Activated T-helper 1 cell treated with anti-CD3 and anti-CD28 coated beads, Interleukin-12 subunit alpha, Interleukin-12 subunit beta, Interleukin-2, Interleukin-4 antibody, amounts not matched to agents 30 ng/mL and 10 ng/mL and 1 ng/mL, durations not matched to agents 14 hours and 24 hours and 36 hours (primary cell): ENCODE data around the gene MYBPH. TPM values are rescaled to one million over a fixed set of nuclear protein-coding genes. Genes with fewer than 3 reads are reported as not detected.

Source experiments
- DNase-seq: peaks from one replicate; pipeline ENCODE4 v3.0.0; 2021; ENCODE audit warnings: low spot score
- H3K27ac Mint-ChIP-seq: one replicate; pipeline ENCODE4 v1.8.0; 2021; ENCODE audit warnings: mild to moderate bottlenecking, mixed read lengths
- H3K27me3 Mint-ChIP-seq: one replicate; pipeline ENCODE4 v1.8.0; 2022; ENCODE audit warnings: mild to moderate bottlenecking, moderate library complexity, mixed read lengths; ENCODE audit not compliant: insufficient read depth
- H3K36me3 Mint-ChIP-seq: one replicate; pipeline ENCODE4 v1.8.0; 2021; ENCODE audit warnings: low read depth, mixed read lengths
- H3K4me1 Mint-ChIP-seq: one replicate; pipeline ENCODE4 v1.8.0; 2021; ENCODE audit warnings: low read depth, mixed read lengths
- H3K4me3 Mint-ChIP-seq: one replicate; pipeline ENCODE4 v1.8.0; 2021; ENCODE audit warnings: mild to moderate bottlenecking, moderate library complexity, mixed read lengths
- H3K9me3 Mint-ChIP-seq: one replicate; pipeline ENCODE4 v1.8.0; 2021; ENCODE audit warnings: mixed read lengths
- intact Hi-C: fragments of 100-400 bp; cut with micrococcal nuclease; formaldehyde crosslinking; loops from one replicate; pipeline ENCODE4 v1.15.1; 2024
- total RNA-seq: library from RNA; stranded (reverse); gene quantifications from 2 replicates; pipeline ENCODE4 v1.2.3, GENCODE V29; 2022

MYBPH gene
- total RNA-seq, 1 donor from 2014 or later, result not detected

GRCh38 chr1:203181586-203182386, 6.2 kb upstream of the MYBPH start:
- Mint-ChIP-seq H3K9me3 (no peaks in the 10 kb centered on the region), H3K27ac (no peak overlapping the region), H3K36me3 (no peaks in the 10 kb centered on the region), H3K4me3 (no peak overlapping the region), H3K27me3 (peaks cover 2% of the 10 kb centered on the region), H3K4me1 (no peaks in the 10 kb centered on the region)
- no peak for DNase-seq
- intact Hi-C loops, result no loop called here

GRCh38 chr1:203180611-203181330, 5.1 kb upstream of the MYBPH start:
- Mint-ChIP-seq H3K9me3 (no peaks in the 10 kb centered on the region), H3K4me1 (no peaks in the 10 kb centered on the region), H3K36me3 (no peaks in the 10 kb centered on the region), H3K4me3 (no peak overlapping the region), H3K27ac (no peak overlapping the region), H3K27me3 (peaks cover under 1% of the 10 kb centered on the region)
- no peak for DNase-seq
- intact Hi-C loops, result no loop called here

- Mint-ChIP-seq H3K9me3 (no peaks in the 10 kb centered on the region), H3K27ac (no peak overlapping the region), H3K36me3 (no peaks in the 10 kb centered on the region), H3K4me1 (no peaks in the 10 kb centered on the region), H3K27me3 (peaks cover 2% of the 10 kb centered on the region), H3K4me3 (no peak overlapping the region)
- intact Hi-C loops, result no loop called here
- no peak for DNase-seq
Measured at GRCh38 chr1:203179667-203180005, 4.0 kb upstream of the MYBPH start.

- intact Hi-C loops, result no loop called here
- H3K9me3 Mint-ChIP-seq, result no peaks in the 10 kb centered on the region
Measured at GRCh38 chr1:203178821-203179666, 3.4 kb upstream of the MYBPH start.

GRCh38 chr1:203178083-203178482, 2.5 kb upstream of the MYBPH start:
- Mint-ChIP-seq H3K4me1 (no peaks in the 10 kb centered on the region), H3K27ac (no peak overlapping the region), H3K4me3 (no peak overlapping the region), H3K27me3 (peaks cover 2% of the 10 kb centered on the region), H3K9me3 (no peaks in the 10 kb centered on the region), H3K36me3 (no peaks in the 10 kb centered on the region)
- no peak for DNase-seq
- intact Hi-C loops, result no loop called here

More at GRCh38 chr1:203178821-203179666, 3.4 kb upstream of the MYBPH start:
- H3K4me1 Mint-ChIP-seq, result no peaks in the 10 kb centered on the region
- DNase-seq, result no peak
- no peak overlapping the region for H3K27ac Mint-ChIP-seq
- no peaks in the 10 kb centered on the region for H3K36me3 Mint-ChIP-seq
- H3K27me3 Mint-ChIP-seq, result peaks cover 2% of the 10 kb centered on the region
- H3K4me3 Mint-ChIP-seq, result no peak overlapping the region

- no peaks in the 10 kb centered on the region for H3K9me3 Mint-ChIP-seq
- DNase-seq, result no peak
- no peaks in the 10 kb centered on the region for H3K4me1 Mint-ChIP-seq
- no peaks in the 10 kb centered on the region for H3K36me3 Mint-ChIP-seq
- peaks cover 2% of the 10 kb centered on the region for H3K27me3 Mint-ChIP-seq
- H3K4me3 Mint-ChIP-seq, result no peak overlapping the region
- no peak overlapping the region for H3K27ac Mint-ChIP-seq
- intact Hi-C loops, result no loop called here
Measured at GRCh38 chr1:203177470-203178039, 1.9 kb upstream of the MYBPH start.

GRCh38 chr1:203177036-203177405, 1.4 kb upstream of the MYBPH start:
- no peak overlapping the region for H3K27ac Mint-ChIP-seq
- H3K4me1 Mint-ChIP-seq, result no peaks in the 10 kb centered on the region
- H3K27me3 Mint-ChIP-seq, result peaks cover 2% of the 10 kb centered on the region
- no peak for DNase-seq
- H3K9me3 Mint-ChIP-seq, result no peaks in the 10 kb centered on the region
- H3K36me3 Mint-ChIP-seq, result no peaks in the 10 kb centered on the region
- no peak overlapping the region for H3K4me3 Mint-ChIP-seq
- intact Hi-C loops, result no loop called here

GRCh38 chr1:203176273-203177035, 828 bp upstream of the MYBPH start:
- Mint-ChIP-seq H3K4me1 (no peaks in the 10 kb centered on the region), H3K9me3 (no peaks in the 10 kb centered on the region), H3K27ac (no peak overlapping the region), H3K27me3 (peaks cover 2% of the 10 kb centered on the region), H3K4me3 (no peak overlapping the region), H3K36me3 (no peaks in the 10 kb centered on the region)
- no peak for DNase-seq
- intact Hi-C loops, result no loop called here

- Mint-ChIP-seq H3K27ac (no peak overlapping the region), H3K4me3 (no peak overlapping the region), H3K9me3 (no peaks in the 10 kb centered on the region), H3K4me1 (no peaks in the 10 kb centered on the region), H3K36me3 (no peaks in the 10 kb centered on the region), H3K27me3 (peaks cover 2% of the 10 kb centered on the region)
- intact Hi-C loops, result no loop called here
- no peak for DNase-seq
Measured at GRCh38 chr1:203175827-203176241, 208 bp upstream of the MYBPH start.

- H3K27me3 Mint-ChIP-seq, result peaks cover 2% of the 10 kb centered on the region
- H3K4me1 Mint-ChIP-seq, result no peaks in the 10 kb centered on the region
- no peak for DNase-seq
- no peak overlapping the region for H3K27ac Mint-ChIP-seq
- no peaks in the 10 kb centered on the region for H3K36me3 Mint-ChIP-seq
- no peak overlapping the region for H3K4me3 Mint-ChIP-seq
- no peaks in the 10 kb centered on the region for H3K9me3 Mint-ChIP-seq
- intact Hi-C loops, result no loop called here
Measured at GRCh38 chr1:203174324-203174985, 1.2 kb downstream of the MYBPH start.

- Mint-ChIP-seq H3K36me3 (no peaks in the 10 kb centered on the region), H3K4me1 (no peaks in the 10 kb centered on the region), H3K4me3 (no peak overlapping the region), H3K27ac (no peak overlapping the region), H3K27me3 (peaks cover 2% of the 10 kb centered on the region), H3K9me3 (no peaks in the 10 kb centered on the region)
- DNase-seq, result no peak
- intact Hi-C loops, result no loop called here
Measured at GRCh38 chr1:203173566-203173965, 2.1 kb downstream of the MYBPH start.
